M059J (cell line): ENCODE data around the gene ATP6V0C. TPM values are rescaled to one million over a fixed set of nuclear protein-coding genes. Genes with fewer than 3 reads are reported as not detected.
A peak's percentile ranks its signal among the peaks of the same experiment; 100 is the strongest.

Source experiments
- DNase-seq: peaks from one replicate; pipeline ENCODE4 v3.0.0-alpha.2; 2012; ENCODE audit warnings: low read depth
- total RNA-seq: library from RNA; depleted of rRNA; stranded (reverse); fragments of >200 nt; shearing (Covaris generic); gene quantifications from 2 replicates; pipeline ENCODE4 v1.2.3, GENCODE V29; 2014

The ATP6V0C gene
- total RNA-seq, 1 experiment from 2014 or later, result 81.3 TPM

DNA sequence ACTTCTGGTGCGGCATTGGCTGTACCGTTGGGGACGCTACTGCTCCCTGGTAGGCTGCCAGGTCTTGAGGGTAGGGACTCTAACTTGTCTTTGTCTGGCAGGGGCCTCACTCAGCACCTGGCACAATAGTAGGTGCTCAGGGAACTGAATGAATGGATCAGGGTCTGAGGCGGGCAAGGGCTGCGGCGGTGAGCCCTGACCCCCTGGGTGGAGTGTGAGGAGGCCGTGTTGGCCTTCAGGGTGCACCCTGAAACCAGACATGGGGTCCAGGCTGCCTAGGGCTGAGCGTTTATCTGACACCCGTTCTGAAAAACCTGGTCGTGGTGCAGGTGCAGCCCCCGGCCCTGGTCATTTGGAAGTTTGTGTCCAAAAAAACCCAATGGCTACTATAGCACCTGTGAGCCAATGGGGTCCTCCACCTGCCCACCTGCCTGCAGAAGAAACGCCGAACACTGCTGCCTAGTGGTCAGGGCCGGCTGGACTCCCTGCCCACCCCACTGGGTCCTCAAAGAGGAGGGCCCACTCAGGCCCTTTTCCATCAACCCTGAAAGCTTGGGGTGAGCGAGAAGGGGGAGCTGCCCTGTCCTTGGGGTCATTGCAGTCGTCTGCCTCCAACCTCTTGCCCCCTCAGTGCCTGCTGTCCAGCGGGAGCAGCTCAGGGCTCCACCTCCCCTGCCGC, 4.9 kb upstream of the ATP6V0C start:
- no peak for DNase-seq

GRCh38 chr16:2511128-2511800, 2.5 kb upstream of the ATP6V0C start:
- no peak for DNase-seq

- no peak for DNase-seq
These were observed 1.6 kb upstream of the ATP6V0C start for GRCh38 chr16:2511996-2512734.

- no peak for DNase-seq
These were observed 882 bp upstream of the ATP6V0C start for GRCh38 chr16:2512735-2513404.

- no peak for DNase-seq
These were observed 804 bp downstream of the ATP6V0C start for GRCh38 chr16:2514333-2515179.

- DNase-seq, result no peak
These were observed 1.6 kb downstream of the ATP6V0C start for GRCh38 chr16:2515180-2515851.

- no peak for DNase-seq
These were observed 2.9 kb downstream of the ATP6V0C start for GRCh38 chr16:2516391-2517240.

GRCh38 chr16:2517954-2518605, 4.3 kb downstream of the ATP6V0C start:
- no peak for DNase-seq

DNA sequence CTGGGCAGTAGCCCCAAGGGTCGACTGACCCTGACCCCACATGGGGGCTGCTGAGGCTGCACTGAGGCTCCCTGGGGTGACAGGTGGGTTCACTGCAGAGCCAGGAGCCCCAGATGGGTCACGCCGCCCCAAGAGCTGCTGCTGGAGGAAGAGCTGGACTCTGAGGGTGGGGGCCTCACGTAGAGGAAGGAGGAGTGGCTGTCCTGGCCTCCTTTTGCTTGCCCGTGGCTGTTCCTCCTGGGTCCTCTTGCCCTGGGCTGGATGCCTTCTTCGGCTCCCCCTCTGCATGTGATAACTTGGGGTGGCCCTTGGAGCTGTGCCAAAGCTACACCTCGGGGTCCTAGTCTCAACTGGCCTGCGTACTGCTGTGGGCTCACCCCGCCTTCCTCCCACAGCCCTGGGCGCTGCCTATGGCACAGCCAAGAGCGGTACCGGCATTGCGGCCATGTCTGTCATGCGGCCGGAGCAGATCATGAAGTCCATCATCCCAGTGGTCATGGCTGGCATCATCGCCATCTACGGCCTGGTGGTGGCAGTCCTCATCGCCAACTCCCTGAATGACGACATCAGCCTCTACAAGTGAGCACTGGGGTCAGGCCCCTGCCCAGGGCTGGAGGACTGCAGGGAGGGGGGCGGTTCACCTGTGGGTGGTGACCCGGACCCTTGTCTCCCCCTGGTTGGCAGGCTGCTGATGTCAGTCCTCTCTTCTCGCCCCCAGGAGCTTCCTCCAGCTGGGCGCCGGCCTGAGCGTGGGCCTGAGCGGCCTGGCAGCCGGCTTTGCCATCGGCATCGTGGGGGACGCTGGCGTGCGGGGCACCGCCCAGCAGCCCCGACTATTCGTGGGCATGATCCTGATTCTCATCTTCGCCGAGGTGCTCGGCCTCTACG, 5.3 kb downstream of the ATP6V0C start:
- DNase-seq, result no peak

GRCh38 chr16:2519711-2520080, 5.9 kb downstream of the ATP6V0C start:
- DNase-seq, result no peak

GRCh38 chr16:2520097-2520783, 6.5 kb downstream of the ATP6V0C start, which contains the start of gene AMDHD2:
Gene AMDHD2, plus strand, starts transcription at chr16:2520371. Its CDS starts 88 bp downstream, at chr16:2520459.
- DNase-seq, result peak; percentile 85

GRCh38 chr16:2520784-2521531, 7.2 kb downstream of the ATP6V0C start:
- no peak for DNase-seq

GRCh38 chr16:2523801-2524231, 10.1 kb downstream of the ATP6V0C start:
- DNase-seq, result no peak

GRCh38 chr16:2524339-2524938, 10.7 kb downstream of the ATP6V0C start:
- no peak for DNase-seq

DNA sequence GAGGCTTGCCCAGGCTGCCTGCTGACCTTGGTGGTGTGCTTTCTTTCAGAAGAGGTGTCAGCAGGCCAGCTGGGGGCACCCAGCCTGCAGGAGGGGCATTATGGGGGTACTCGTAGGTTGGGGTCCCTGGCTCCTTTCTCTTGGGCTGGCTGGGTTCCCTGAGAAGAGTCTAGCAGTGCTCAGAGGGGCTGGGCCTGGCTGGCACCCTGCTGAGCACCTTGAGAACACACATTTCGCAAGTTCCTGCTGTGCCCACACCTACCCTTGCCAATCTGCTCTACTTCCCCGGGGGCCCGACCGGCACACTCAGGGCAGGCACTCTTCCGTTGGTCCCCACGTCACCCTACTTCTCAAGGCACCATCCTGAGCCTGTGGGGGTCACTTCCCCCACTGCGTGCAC, 12.4 kb downstream of the ATP6V0C start:
- DNase-seq, result no peak

DNA sequence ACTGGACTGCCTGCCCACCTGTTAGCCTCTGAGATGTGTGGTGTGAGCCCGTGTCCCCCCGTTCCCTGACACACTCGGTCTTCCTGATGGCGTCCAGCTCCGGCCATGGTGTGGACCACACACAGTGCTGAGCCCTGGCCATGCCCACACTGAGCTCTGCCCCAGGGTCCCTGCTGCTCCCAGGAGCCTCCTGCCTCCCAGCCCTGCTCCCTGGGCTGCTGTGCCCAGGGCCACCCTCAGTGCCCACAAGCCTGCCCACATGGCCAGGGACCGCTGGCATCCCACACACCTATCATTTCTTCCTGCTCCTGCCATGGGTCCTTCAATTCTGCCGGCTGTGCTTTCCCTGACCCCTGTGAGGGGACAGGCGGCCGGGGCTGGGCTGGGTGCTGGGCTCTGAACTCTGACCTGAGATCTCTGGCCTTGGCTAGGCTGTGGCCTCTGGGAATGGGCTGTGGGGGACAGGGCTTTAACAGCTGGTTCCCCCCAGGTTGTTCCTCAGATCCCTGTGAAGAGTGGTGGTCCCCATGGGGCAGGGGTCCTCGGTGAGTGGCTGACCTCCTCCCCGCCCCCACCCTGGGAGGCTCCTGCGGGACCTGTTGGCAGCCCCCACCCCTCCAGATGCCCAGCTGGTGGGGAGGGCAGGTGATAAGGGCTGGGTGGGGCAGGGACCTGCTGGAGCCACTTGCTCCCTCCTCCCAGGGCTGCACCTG, 13.5 kb downstream of the ATP6V0C start:
- DNase-seq, result no peak
